K562 (cell line): ENCODE measurements around the gene PTRH2. TPM values are rescaled to one million over a fixed set of nuclear protein-coding genes. Genes with fewer than 3 reads are reported as not detected.

Experiments used
- CBFA2T3 ChIP-seq: fragments of 450-650 bp; IDR thresholded peaks from 2 replicates; pipeline ENCODE4 v1.6.1; 2017
- E2F4 ChIP-seq: sonication (generic); formaldehyde crosslinking; IDR thresholded peaks from 2 replicates; pipeline ENCODE4 v1.8.0; 2022; ENCODE audit warnings: mild to moderate bottlenecking, low read depth, missing genetic modification reagents
- EP400 ChIP-seq: fragments of 450-650 bp; IDR thresholded peaks from 2 replicates; pipeline ENCODE4 v1.6.1; 2017; ENCODE audit warnings: antibody characterized with exemption, mild to moderate bottlenecking, moderate library complexity
- HDAC2 ChIP-seq: fragments of 450-650 bp; IDR thresholded peaks from 2 replicates; pipeline ENCODE4 v1.6.1; 2016; ENCODE audit warnings: mild to moderate bottlenecking
- HINFP ChIP-seq: fragments of 450-650 bp; conservative IDR thresholded peaks from 2 replicates; pipeline ENCODE4 v1.6.1; 2016; ENCODE audit warnings: missing genetic modification characterization, low read depth, mild to moderate bottlenecking, control low read depth, missing compliant biosample characterization
- HNRNPK ChIP-seq: fragments of 200-400 bp; formaldehyde crosslinking; IDR thresholded peaks from one replicate; pipeline ENCODE4 v1.6.1; 2018; ENCODE audit warnings: mild to moderate bottlenecking, low read depth, low read length; ENCODE audit not compliant: poor library complexity, severe bottlenecking
- ILF3 ChIP-seq: fragments of 450-650 bp; IDR thresholded peaks from 2 replicates; pipeline ENCODE4 v1.6.1; 2018; ENCODE audit warnings: antibody characterized with exemption, mild to moderate bottlenecking, moderate library complexity, borderline replicate concordance
- KAT2B ChIP-seq: IDR thresholded peaks from one replicate; pipeline ENCODE4 v1.6.1; 2012; ENCODE audit warnings: low read depth, mild to moderate bottlenecking, control low read depth, inconsistent platforms, low read length, moderate library complexity
- MEF2A ChIP-seq: IDR thresholded peaks from 2 replicates; pipeline ENCODE4 v1.6.1; 2011; ENCODE audit warnings: low read depth, mild to moderate bottlenecking, low read length, moderate library complexity; ENCODE audit not compliant: control insufficient read depth
- MNT ChIP-seq, 2 experiments: fragments of 450-650 bp; conservative IDR thresholded peaks; 2 replicates each; pipeline ENCODE4 v1.6.1; 2017; ENCODE audit warnings: mild to moderate bottlenecking in 2 of 2, moderate library complexity in 2 of 2
- PHF21A ChIP-seq: fragments of 450-650 bp; IDR thresholded peaks from 2 replicates; pipeline ENCODE4 v1.6.1; 2017; ENCODE audit warnings: low read depth, borderline replicate concordance
- SRSF9 ChIP-seq: fragments of 200-400 bp; formaldehyde crosslinking; IDR thresholded peaks from 2 replicates; pipeline ENCODE4 v1.6.1; 2017; ENCODE audit warnings: low read depth, low read length, borderline replicate concordance
- STAT5B ChIP-seq: fragments of 250-450 bp; sonication (Bioruptor Pico); IDR thresholded peaks from 2 replicates; pipeline ENCODE4 v1.8.0; 2021; ENCODE audit warnings: mild to moderate bottlenecking, inconsistent platforms
- TRIM25 ChIP-seq: fragments of 450-650 bp; IDR thresholded peaks from 2 replicates; pipeline ENCODE4 v1.7.0; 2016; ENCODE audit warnings: borderline replicate concordance
- ZBTB34 ChIP-seq: fragments of 250-450 bp; sonication (Bioruptor Pico); IDR thresholded peaks from 2 replicates; pipeline ENCODE4 v1.8.0; 2021; ENCODE audit warnings: mild to moderate bottlenecking, moderate library complexity
- ZEB2 ChIP-seq: fragments of 450-650 bp; IDR thresholded peaks from 2 replicates; pipeline ENCODE4 v1.6.1; 2016
- ZNF263 ChIP-seq: sonication (generic); formaldehyde crosslinking; IDR thresholded peaks from 2 replicates; pipeline ENCODE4 v1.8.0; 2022; ENCODE audit warnings: mild to moderate bottlenecking, missing genetic modification reagents, borderline replicate concordance
- ZNF41 ChIP-seq: fragments of 250-450 bp; sonication (Bioruptor Pico); conservative IDR thresholded peaks from 2 replicates; pipeline ENCODE4 v1.4.0; 2020; ENCODE audit warnings: mild to moderate bottlenecking
- ZNF830 ChIP-seq: fragments of 250-450 bp; sonication (Bioruptor Pico); IDR thresholded peaks from 2 replicates; pipeline ENCODE4 v1.5.0; 2021; ENCODE audit warnings: mild to moderate bottlenecking
- polyA plus RNA-seq, 8 experiments: library from polyadenylated mRNA; depleted of rRNA in 4 of 8; stranded (reverse) in 5 of 8; unstranded in 3 of 8; fragments of >200 nt; fragmentation: Nextera tagmentation in 2 of 8; fragmentation: Illumina TruSeq in 1 of 8; extraction: Ambion mirVana in 2 of 8; extraction: Trizol in 1 of 8; gene quantifications; 2 replicates each; pipeline versions ENCODE4 v1.2.1 to v1.2.3, GENCODE V29; 2011 to 2014; ENCODE audit warnings: inconsistent platforms in 1 of 8, missing spikeins in 1 of 8
- total RNA-seq, 7 experiments: library from RNA; depleted of rRNA in 6 of 7; stranded (reverse); fragments of >200 nt in 6 of 7; fragmentation: Illumina TruSeq in 2 of 7; extraction: Trizol in 2 of 7; gene quantifications; 2 replicates each; pipeline versions ENCODE4 v1.2.1 to v1.2.3, GENCODE V29; 2011 to 2021; ENCODE audit warnings: low replicate concordance in 1 of 7

Gene PTRH2
- total and polyA plus RNA-seq, 9 of the 15 experiments (the other 6 are each of a cell fraction or from before 2014, with no cell fraction given), result 53.1 to 210 (median 126) TPM

GRCh38 chr17:59695945-59696681 is 11.1 kb downstream of the PTRH2 start (continued):
- no peak for TF ChIP-seq E2F4 (CRISPR knock-in tag)
- TF ChIP-seq HNRNPK, result no peak
- TF ChIP-seq ILF3, result no peak
- TF ChIP-seq MNT (conservative IDR thresholded peaks at IDR 0.05), result 0 out of 4 replicates have a peak, but pooled peaks of 1 of the 2 experiments have one; percentile 11
- no peak for TF ChIP-seq SRSF9
- no peak for TF ChIP-seq KAT2B
- 0 out of 2 replicates have a peak, but pooled peaks have one; percentile 29 for TF ChIP-seq HINFP (tag)
- no peak for TF ChIP-seq MEF2A
- TF ChIP-seq EP400, result peak; percentile 64
- TF ChIP-seq ZNF830 (CRISPR knock-in tag), result no peak
- no peak for TF ChIP-seq PHF21A
- TF ChIP-seq ZEB2, result peak; percentile 76
- no peak for TF ChIP-seq CBFA2T3
- TF ChIP-seq TRIM25, result no peak
- no peak for TF ChIP-seq HDAC2
- no peak for TF ChIP-seq ZNF41 (CRISPR knock-in tag)
- TF ChIP-seq ZNF263 (CRISPR knock-in tag), result no peak
- TF ChIP-seq ZBTB34 (CRISPR knock-in tag), result peak; percentile 27; the same call in 1 of the 2 replicates
- TF ChIP-seq STAT5B (CRISPR knock-in tag), result no peak
